Activated CD8-positive, alpha-beta memory T cell treated with anti-CD3 and anti-CD28 coated beads, Interleukin-2, amount 10 ng/mL, durations not matched to agents 7 days and 5 days (primary cell): Measurements from ENCODE around the gene AKR1B1. TPM values are rescaled to one million over a fixed set of nuclear protein-coding genes. Genes with fewer than 3 reads are reported as not detected.
A peak's percentile ranks its signal among the peaks of the same experiment; 100 is the strongest.

Experiments
- ATAC-seq: fragments of 150-1000 bp; cut with Tn5 transposase; one replicate; pipeline ENCODE4 v1.10.0; 2021; ENCODE audit warnings: moderate library complexity
- CTCF ChIA-PET: fragments of 350-600 bp; sonication (Branson Sonifier 250); formaldehyde crosslinking; loops from one replicate; lab custom pipeline; 2021; ENCODE audit warnings: antibody characterized with exemption; lab: Charles Lee
- DNase-seq: peaks from one replicate; pipeline ENCODE4 v3.0.0-alpha.2; 2020
- H3K27ac Mint-ChIP-seq: one replicate; pipeline ENCODE4 v1.8.0; 2021; ENCODE audit warnings: mild to moderate bottlenecking, mixed read lengths
- H3K27me3 Mint-ChIP-seq: one replicate; pipeline ENCODE4 v1.8.0; 2021; ENCODE audit warnings: mixed read lengths
- H3K36me3 Mint-ChIP-seq: one replicate; pipeline ENCODE4 v1.8.0; 2021; ENCODE audit warnings: mild to moderate bottlenecking, mixed read lengths
- H3K4me1 Mint-ChIP-seq: one replicate; pipeline ENCODE4 v1.8.0; 2021; ENCODE audit warnings: mixed read lengths
- H3K4me3 Mint-ChIP-seq: one replicate; pipeline ENCODE4 v1.8.0; 2021; ENCODE audit warnings: mild to moderate bottlenecking, moderate library complexity, mixed read lengths
- H3K9me3 Mint-ChIP-seq: one replicate; pipeline ENCODE4 v1.8.0; 2022; ENCODE audit warnings: low read depth, mixed read lengths
- total RNA-seq, 2 experiments: library from RNA; stranded (reverse); gene quantifications; one replicate each; pipeline ENCODE4 v1.2.3, GENCODE V29; 2021

The AKR1B1 gene
- total RNA-seq, 2 experiments from 2014 or later, result 96.2 to 113 TPM

GRCh38 chr7:134463751-134464150 is 4.9 kb upstream of the AKR1B1 start:
- Mint-ChIP-seq H3K27me3 (no peaks in the 10 kb centered on the region), H3K4me1 (peaks cover 11% of the 10 kb centered on the region), H3K27ac (no peak overlapping the region), H3K9me3 (peaks cover 6% of the 10 kb centered on the region), H3K4me3 (no peak overlapping the region), H3K36me3 (peaks cover 7% of the 10 kb centered on the region)
- CTCF ChIA-PET, result no interaction called here
- no peak for DNase-seq
- ATAC-seq, result no peak

- peaks cover 7% of the 10 kb centered on the region for H3K36me3 Mint-ChIP-seq
- H3K27me3 Mint-ChIP-seq, result no peaks in the 10 kb centered on the region
- H3K9me3 Mint-ChIP-seq, result peaks cover 6% of the 10 kb centered on the region
- no peak overlapping the region for H3K4me3 Mint-ChIP-seq
- DNase-seq (no peak), ATAC-seq (no peak)
- CTCF ChIA-PET, result interaction anchor here (1.6 kb wide), 1 partner anchor 30 kb away, joined by 6 read pairs; no protein-coding TSS in a partner anchor
- H3K4me1 Mint-ChIP-seq, result peaks cover 19% of the 10 kb centered on the region
- H3K27ac Mint-ChIP-seq, result no peak overlapping the region
These were observed 3.5 kb upstream of the AKR1B1 start for GRCh38 chr7:134462337-134462925.

GRCh38 chr7:134461916-134462315 is 3.0 kb upstream of the AKR1B1 start:
- DNase-seq (no peak), ATAC-seq (no peak)
- H3K36me3 Mint-ChIP-seq, result peaks cover 7% of the 10 kb centered on the region
- no peak overlapping the region for H3K4me3 Mint-ChIP-seq
- H3K27ac Mint-ChIP-seq, result no peak overlapping the region
- H3K4me1 Mint-ChIP-seq, result peaks cover 22% of the 10 kb centered on the region
- H3K9me3 Mint-ChIP-seq, result peaks cover 6% of the 10 kb centered on the region
- CTCF ChIA-PET, result interaction anchor here (1.6 kb wide), 1 partner anchor 29 kb away, joined by 6 read pairs; no protein-coding TSS in a partner anchor
- no peaks in the 10 kb centered on the region for H3K27me3 Mint-ChIP-seq

- Mint-ChIP-seq H3K4me1 (peaks cover 34% of the 10 kb centered on the region), H3K36me3 (peaks cover 14% of the 10 kb centered on the region)
These were observed 1.1 kb upstream of the AKR1B1 start for GRCh38 chr7:134459981-134460380.

GRCh38 chr7:134458341-134458805 is 527 bp downstream of the AKR1B1 start:
- H3K36me3 Mint-ChIP-seq, result peaks cover 17% of the 10 kb centered on the region
- DNase-seq (peak; percentile 69), ATAC-seq (peak; percentile 63)
- CTCF ChIA-PET, result interaction anchor here (0.9 to 3.5 kb wide), 13 partner anchors 9 to 141 kb away, joined by 3 to 38 read pairs (median 4); partner anchors contain the start of gene SLC35B4
- H3K27ac Mint-ChIP-seq, result peak overlapping the region; percentile 72
- H3K4me1 Mint-ChIP-seq, result peaks cover 50% of the 10 kb centered on the region
- H3K4me3 Mint-ChIP-seq, result peak overlapping the region; percentile 81
- H3K27me3 Mint-ChIP-seq, result no peaks in the 10 kb centered on the region
- no peaks in the 10 kb centered on the region for H3K9me3 Mint-ChIP-seq

More at GRCh38 chr7:134459981-134460380, 1.1 kb upstream of the AKR1B1 start:
- no peak for DNase-seq
- H3K9me3 Mint-ChIP-seq, result peaks cover 3% of the 10 kb centered on the region
- no peak overlapping the region for H3K4me3 Mint-ChIP-seq
- H3K27me3 Mint-ChIP-seq, result no peaks in the 10 kb centered on the region
- H3K27ac Mint-ChIP-seq, result no peak overlapping the region
- ATAC-seq, result no peak
- CTCF ChIA-PET, result interaction anchor here (0.8 to 3.2 kb wide), 4 partner anchors 13 to 226 kb away, joined by 3 to 10 read pairs (median 4); no protein-coding TSS in a partner anchor

- no peak for ATAC-seq
- H3K27me3 Mint-ChIP-seq, result no peaks in the 10 kb centered on the region
- no peak overlapping the region for H3K27ac Mint-ChIP-seq
- H3K9me3 Mint-ChIP-seq, result no peaks in the 10 kb centered on the region
- no peak for DNase-seq
- peaks cover 19% of the 10 kb centered on the region for H3K36me3 Mint-ChIP-seq
- CTCF ChIA-PET, result interaction anchor here (1.0 to 3.5 kb wide), 2 partner anchors 24 to 150 kb away, joined by 3 to 38 read pairs; no protein-coding TSS in a partner anchor
- peak overlapping the region; percentile 81 for H3K4me3 Mint-ChIP-seq
- peaks cover 50% of the 10 kb centered on the region for H3K4me1 Mint-ChIP-seq
These were observed 1.7 kb downstream of the AKR1B1 start for GRCh38 chr7:134457210-134457609.

GRCh38 chr7:134454277-134454676 is 4.6 kb downstream of the AKR1B1 start:
- Mint-ChIP-seq H3K36me3 (peaks cover 30% of the 10 kb centered on the region), H3K9me3 (no peaks in the 10 kb centered on the region), H3K4me1 (peaks cover 41% of the 10 kb centered on the region), H3K27me3 (no peaks in the 10 kb centered on the region), H3K4me3 (peak overlapping the region; percentile 11), H3K27ac (peak overlapping the region; percentile 18)
- CTCF ChIA-PET, result no interaction called here
- no peak for ATAC-seq
- no peak for DNase-seq

- H3K9me3 Mint-ChIP-seq, result no peaks in the 10 kb centered on the region
- CTCF ChIA-PET, result interaction anchor here (1.1 to 1.2 kb wide), 3 partner anchors 12 to 26 kb away, joined by 3 read pairs; no protein-coding TSS in a partner anchor
- no peak overlapping the region for H3K4me3 Mint-ChIP-seq
- no peak for DNase-seq
- H3K27ac Mint-ChIP-seq, result peak overlapping the region; percentile 24
- no peak for ATAC-seq
- no peaks in the 10 kb centered on the region for H3K27me3 Mint-ChIP-seq
- H3K36me3 Mint-ChIP-seq, result peaks cover 32% of the 10 kb centered on the region
- H3K4me1 Mint-ChIP-seq, result peaks cover 39% of the 10 kb centered on the region
These were observed 5.4 kb downstream of the AKR1B1 start for GRCh38 chr7:134453518-134453917.

- no peak for ATAC-seq
- no peak for DNase-seq
- H3K9me3 Mint-ChIP-seq, result no peaks in the 10 kb centered on the region
- peaks cover 32% of the 10 kb centered on the region for H3K36me3 Mint-ChIP-seq
- CTCF ChIA-PET, result interaction anchor here (1.1 to 1.2 kb wide), 3 partner anchors 11 to 27 kb away, joined by 3 read pairs; no protein-coding TSS in a partner anchor
- H3K4me1 Mint-ChIP-seq, result peaks cover 37% of the 10 kb centered on the region
- H3K27ac Mint-ChIP-seq, result no peak overlapping the region
- H3K27me3 Mint-ChIP-seq, result no peaks in the 10 kb centered on the region
- H3K4me3 Mint-ChIP-seq, result no peak overlapping the region
These were observed 5.9 kb downstream of the AKR1B1 start for GRCh38 chr7:134452991-134453473.

GRCh38 chr7:134452419-134452838 is 6.5 kb downstream of the AKR1B1 start:
- DNase-seq (no peak), ATAC-seq (no peak)
- peaks cover 31% of the 10 kb centered on the region for H3K4me1 Mint-ChIP-seq
- H3K27me3 Mint-ChIP-seq, result no peaks in the 10 kb centered on the region
- H3K9me3 Mint-ChIP-seq, result no peaks in the 10 kb centered on the region
- H3K27ac Mint-ChIP-seq, result no peak overlapping the region
- H3K4me3 Mint-ChIP-seq, result no peak overlapping the region
- H3K36me3 Mint-ChIP-seq, result peaks cover 32% of the 10 kb centered on the region
- CTCF ChIA-PET, result interaction anchor here (1.2 kb wide), 2 partner anchors 10 to 27 kb away, joined by 3 read pairs; no protein-coding TSS in a partner anchor

- Mint-ChIP-seq H3K36me3 (peaks cover 30% of the 10 kb centered on the region), H3K27me3 (no peaks in the 10 kb centered on the region)
- no peak for ATAC-seq
These were observed 7.2 kb downstream of the AKR1B1 start for GRCh38 chr7:134451656-134452055.

GRCh38 chr7:134450294-134451000 is 8.5 kb downstream of the AKR1B1 start:
- no peak overlapping the region for H3K27ac Mint-ChIP-seq
- no peaks in the 10 kb centered on the region for H3K9me3 Mint-ChIP-seq
- no peak overlapping the region for H3K4me3 Mint-ChIP-seq
- no peaks in the 10 kb centered on the region for H3K27me3 Mint-ChIP-seq
- peaks cover 21% of the 10 kb centered on the region for H3K4me1 Mint-ChIP-seq
- DNase-seq (no peak), ATAC-seq (no peak)
- peaks cover 23% of the 10 kb centered on the region for H3K36me3 Mint-ChIP-seq
- CTCF ChIA-PET, result interaction anchor here (1.0 kb wide), 1 partner anchor 8 kb away, joined by 5 read pairs; the partner anchor contains the start of gene AKR1B1

More at GRCh38 chr7:134451656-134452055, 7.2 kb downstream of the AKR1B1 start:
- Mint-ChIP-seq H3K4me3 (no peak overlapping the region), H3K9me3 (no peaks in the 10 kb centered on the region), H3K27ac (no peak overlapping the region), H3K4me1 (peaks cover 27% of the 10 kb centered on the region)
- CTCF ChIA-PET, result no interaction called here
- no peak for DNase-seq

GRCh38 chr7:134449680-134450079 is 9.2 kb downstream of the AKR1B1 start:
- Mint-ChIP-seq H3K4me3 (no peak overlapping the region), H3K9me3 (no peaks in the 10 kb centered on the region), H3K27ac (no peak overlapping the region), H3K36me3 (peaks cover 27% of the 10 kb centered on the region), H3K27me3 (no peaks in the 10 kb centered on the region), H3K4me1 (peaks cover 13% of the 10 kb centered on the region)
- DNase-seq, result no peak
- ATAC-seq, result no peak
- CTCF ChIA-PET, result interaction anchor here (1.0 kb wide), 1 partner anchor 9 kb away, joined by 5 read pairs; the partner anchor contains the start of gene AKR1B1
